Peyer's patch (tissue), 4 donors: Measurements from ENCODE around the gene NEB.
"Not testable (repeated sequence)": the region's sequence is repeated elsewhere in the genome, so short reads cannot be mapped to it uniquely, and the experiment has no call there.

ENCODE experiments used
- CTCF ChIP-seq, 6 experiments: fragments of 450-650 bp in 4 of 6; fragments of 200-600 bp in 2 of 6; sonication (generic) in 1 of 6; IDR thresholded peaks; one replicate each; pipeline ENCODE4 v1.5.1; 2017 to 2019; ENCODE audit warnings: antibody characterized with exemption in 6 of 6, mild to moderate bottlenecking in 3 of 6, moderate library complexity in 1 of 6
- POLR2A ChIP-seq, 2 donors: fragments of 450-650 bp; IDR thresholded peaks; one replicate each; pipeline ENCODE4 v1.5.1; 2017; ENCODE audit warnings: antibody characterized with exemption in 2 of 2, mild to moderate bottlenecking in 2 of 2, moderate library complexity in 2 of 2

GRCh38 chr2:151698134-151698533 lies 36.1 kb downstream of the NEB start:
- not testable (repeated sequence) for TF ChIP-seq POLR2A, CTCF (IDR thresholded peaks at IDR 0.05)
